CD4-positive, alpha-beta T cell treated with Interferon alpha-2 for 1 hour (primary cell): ENCODE data around the gene POLN.
"Not testable (repeated sequence)": the region's sequence is repeated elsewhere in the genome, so short reads cannot be mapped to it uniquely, and the experiment has no call there.

Source experiments
- DNase-seq, 2 donors: peaks; one replicate each; pipeline ENCODE4 v3.0.0-alpha.2; 2020 to 2022

The POLN gene

GRCh38 chr4:2212831-2213230 is 29.1 kb downstream of the POLN start:
- no peak for DNase-seq

- not testable (repeated sequence) for DNase-seq
These were observed 39.1 kb downstream of the POLN start for GRCh38 chr4:2202789-2203188.

GRCh38 chr4:2194496-2194895 is 47.4 kb downstream of the POLN start:
- no peak for DNase-seq

GRCh38 chr4:2193326-2193725 is 48.6 kb downstream of the POLN start:
- no peak for DNase-seq

- DNase-seq: no peak
These were observed 55.1 kb downstream of the POLN start for GRCh38 chr4:2186865-2187172.

- DNase-seq: no peak
These were observed 55.6 kb downstream of the POLN start for GRCh38 chr4:2186133-2186864.

- no peak for DNase-seq
These were observed 58.5 kb downstream of the POLN start for GRCh38 chr4:2183394-2183793.

GRCh38 chr4:2182994-2183393 is 58.9 kb downstream of the POLN start:
- no peak for DNase-seq

GRCh38 chr4:2180410-2180809 is 61.5 kb downstream of the POLN start:
- no peak for DNase-seq

- no peak for DNase-seq
These were observed 62.2 kb downstream of the POLN start for GRCh38 chr4:2179717-2180116.

GRCh38 chr4:2178986-2179385 is 62.9 kb downstream of the POLN start:
- DNase-seq: no peak

GRCh38 chr4:2177443-2178093 is 64.4 kb downstream of the POLN start:
- no peak for DNase-seq

GRCh38 chr4:2175990-2176698 is 65.8 kb downstream of the POLN start:
- no peak for DNase-seq

GRCh38 chr4:2174061-2174460 is 67.9 kb downstream of the POLN start:
- DNase-seq: no peak

GRCh38 chr4:2172627-2173231 is 69.2 kb downstream of the POLN start:
- peak in 1 of 2 donors; percentile 1 for DNase-seq

- DNase-seq: peak in 1 of 2 donors; percentile 2
These were observed 69.8 kb downstream of the POLN start for GRCh38 chr4:2172161-2172560.

GRCh38 chr4:2168469-2169319 is 73.2 kb downstream of the POLN start:
- DNase-seq: no peak

- no peak for DNase-seq
These were observed 75.7 kb downstream of the POLN start for GRCh38 chr4:2166253-2166652.

GRCh38 chr4:2165391-2165790 is 76.5 kb downstream of the POLN start:
- DNase-seq: no peak

GRCh38 chr4:2163311-2163821 is 78.6 kb downstream of the POLN start:
- DNase-seq: no peak

GRCh38 chr4:2161092-2161703 is 80.7 kb downstream of the POLN start:
- DNase-seq: not testable (repeated sequence)

- DNase-seq: no peak
These were observed 82.0 kb downstream of the POLN start for GRCh38 chr4:2159931-2160330.
